DOHH2 (cell line): ENCODE data around the gene CCL19.

Experiments used
- EZH2phosphoT487 ChIP-seq: fragments of 200-600 bp; sonication (generic); IDR thresholded peaks from 2 replicates; pipeline ENCODE4 v1.6.1; 2017; ENCODE audit warnings: borderline replicate concordance, mild to moderate bottlenecking, antibody characterized with exemption, low read length, moderate library complexity, mixed read lengths
- TF ChIP-seq, protein P1 (sequence below): fragments of 200-600 bp; sonication (generic); IDR thresholded peaks from one replicate; pipeline ENCODE4 v1.5.1; 2014; ENCODE audit warnings: antibody characterized with exemption, mild to moderate bottlenecking, low read depth, low read length; ENCODE audit not compliant: poor library complexity, severe bottlenecking

DNA sequence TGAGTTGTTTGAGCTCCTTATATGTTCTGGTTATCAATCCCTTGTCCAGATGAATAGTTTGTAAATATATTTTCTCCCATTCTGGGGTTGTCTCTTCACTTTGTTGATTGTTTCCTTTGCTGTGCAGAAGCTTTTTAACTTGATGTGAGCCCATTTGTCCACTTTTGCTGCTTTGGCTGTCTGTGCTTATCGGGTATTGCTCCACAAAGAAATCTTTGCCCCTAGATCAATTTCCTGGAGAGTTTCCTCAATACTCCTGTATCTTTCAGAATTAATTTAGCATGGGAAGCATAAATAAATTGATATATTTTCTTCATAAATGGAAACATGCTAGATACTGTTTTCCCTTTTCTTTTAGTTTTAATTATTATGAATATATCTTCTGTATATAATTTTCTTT is 41.4 kb upstream of the CCL19 start:
- no peak for TF ChIP-seq EZH2phosphoT487
- TF ChIP-seq, protein P1, sequence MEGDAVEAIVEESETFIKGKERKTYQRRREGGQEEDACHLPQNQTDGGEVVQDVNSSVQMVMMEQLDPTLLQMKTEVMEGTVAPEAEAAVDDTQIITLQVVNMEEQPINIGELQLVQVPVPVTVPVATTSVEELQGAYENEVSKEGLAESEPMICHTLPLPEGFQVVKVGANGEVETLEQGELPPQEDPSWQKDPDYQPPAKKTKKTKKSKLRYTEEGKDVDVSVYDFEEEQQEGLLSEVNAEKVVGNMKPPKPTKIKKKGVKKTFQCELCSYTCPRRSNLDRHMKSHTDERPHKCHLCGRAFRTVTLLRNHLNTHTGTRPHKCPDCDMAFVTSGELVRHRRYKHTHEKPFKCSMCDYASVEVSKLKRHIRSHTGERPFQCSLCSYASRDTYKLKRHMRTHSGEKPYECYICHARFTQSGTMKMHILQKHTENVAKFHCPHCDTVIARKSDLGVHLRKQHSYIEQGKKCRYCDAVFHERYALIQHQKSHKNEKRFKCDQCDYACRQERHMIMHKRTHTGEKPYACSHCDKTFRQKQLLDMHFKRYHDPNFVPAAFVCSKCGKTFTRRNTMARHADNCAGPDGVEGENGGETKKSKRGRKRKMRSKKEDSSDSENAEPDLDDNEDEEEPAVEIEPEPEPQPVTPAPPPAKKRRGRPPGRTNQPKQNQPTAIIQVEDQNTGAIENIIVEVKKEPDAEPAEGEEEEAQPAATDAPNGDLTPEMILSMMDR = no peak
